HG02870 (cell line): Measurements from ENCODE around the gene SLX4.

ENCODE experiments used
- ATAC-seq: cut with Tn5 transposase; IDR thresholded peaks from one replicate; pipeline ENCODE4 v1.9.1; 2021; ENCODE audit warnings: mild to moderate bottlenecking, moderate library complexity; ENCODE audit not compliant: unreplicated experiment

SLX4 gene

GRCh38 chr16:3583303-3584038 lies 27.9 kb downstream of the SLX4 start:
- no peak for ATAC-seq

GRCh38 chr16:3582276-3583165 lies 28.9 kb downstream of the SLX4 start:
- ATAC-seq, result no peak

GRCh38 chr16:3581392-3581791 lies 30.0 kb downstream of the SLX4 start:
- ATAC-seq, result no peak

- ATAC-seq, result no peak
Observed at GRCh38 chr16:3580686-3581085, 30.7 kb downstream of the SLX4 start.

GRCh38 chr16:3580251-3580651 lies 31.2 kb downstream of the SLX4 start:
- no peak for ATAC-seq

- ATAC-seq, result no peak
Observed at GRCh38 chr16:3579776-3580175, 31.6 kb downstream of the SLX4 start.

GRCh38 chr16:3578610-3579551 lies 32.5 kb downstream of the SLX4 start:
- no peak for ATAC-seq

- no peak for ATAC-seq
Observed at GRCh38 chr16:3578121-3578520, 33.3 kb downstream of the SLX4 start.

GRCh38 chr16:3577302-3577752 lies 34.1 kb downstream of the SLX4 start, which contains the start of gene NLRC3:
NLRC3 (minus strand) TSS chr16:3577403; CDS start chr16:3565036, 12,367 bp downstream.
- no peak for ATAC-seq

- ATAC-seq, result no peak
Observed at GRCh38 chr16:3576211-3576610, 35.2 kb downstream of the SLX4 start.

- no peak for ATAC-seq
Observed at GRCh38 chr16:3575491-3575890, 35.9 kb downstream of the SLX4 start.

- ATAC-seq, result no peak
Observed at GRCh38 chr16:3574195-3574594, 37.2 kb downstream of the SLX4 start.

GRCh38 chr16:3573146-3573815 lies 38.1 kb downstream of the SLX4 start:
- ATAC-seq, result no peak

- no peak for ATAC-seq
Observed at GRCh38 chr16:3570420-3571062, 40.9 kb downstream of the SLX4 start.

GRCh38 chr16:3569851-3570250 lies 41.6 kb downstream of the SLX4 start:
- no peak for ATAC-seq

GRCh38 chr16:3566990-3567389 lies 44.4 kb downstream of the SLX4 start:
- no peak for ATAC-seq

- ATAC-seq, result no peak
Observed at GRCh38 chr16:3564889-3565141, 46.6 kb downstream of the SLX4 start.

- no peak for ATAC-seq
Observed at GRCh38 chr16:3564130-3564888, 47.1 kb downstream of the SLX4 start.

- ATAC-seq, result no peak
Observed at GRCh38 chr16:3562914-3563480, 48.4 kb downstream of the SLX4 start.
